Muscle layer of colon (tissue), 2 donors: ENCODE data around the gene NPY4R.
"Not testable (repeated sequence)": the region's sequence is repeated elsewhere in the genome, so short reads cannot be mapped to it uniquely, and the experiment has no call there.

ENCODE experiments used
- H3K27ac ChIP-seq: one replicate; pipeline ENCODE4 v1.7.0; 2013; ENCODE audit warnings: low read depth, mild to moderate bottlenecking, low read length, moderate library complexity
- H3K27me3 ChIP-seq, 2 donors: one replicate each; pipeline ENCODE4 v1.7.0; 2013; ENCODE audit warnings: low read length in 2 of 2, mild to moderate bottlenecking in 2 of 2; ENCODE audit not compliant: insufficient read depth in 2 of 2, control insufficient read depth in 1 of 2
- H3K36me3 ChIP-seq: one replicate; pipeline ENCODE4 v1.7.0; 2013; ENCODE audit warnings: mild to moderate bottlenecking, low read length; ENCODE audit not compliant: insufficient read depth
- H3K4me1 ChIP-seq: one replicate; pipeline ENCODE4 v1.7.0; 2013; ENCODE audit warnings: mild to moderate bottlenecking, low read length; ENCODE audit not compliant: insufficient read depth
- H3K4me3 ChIP-seq, 2 donors: one replicate each; pipeline ENCODE4 v1.7.0; 2013; ENCODE audit warnings: low read length in 2 of 2, low read depth in 1 of 2, mild to moderate bottlenecking in 1 of 2, moderate library complexity in 1 of 2
- H3K9ac ChIP-seq: one replicate; pipeline ENCODE4 v1.7.0; 2013; ENCODE audit warnings: low read length
- H3K9me3 ChIP-seq: one replicate; pipeline ENCODE4 v1.7.0; 2013; ENCODE audit warnings: mild to moderate bottlenecking, low read length
- donor health status: abdominal sarcoma.
- donor health status: Adenocarcinoma of cecum.

The NPY4R gene

GRCh38 chr10:46412665-46413064 is 53.1 kb downstream of the NPY4R start:
- not testable (repeated sequence) for H3K27me3 ChIP-seq, H3K4me1 ChIP-seq, H3K27ac ChIP-seq, H3K4me3 ChIP-seq, H3K9ac ChIP-seq, H3K9me3 ChIP-seq, H3K36me3 ChIP-seq

- H3K4me1 ChIP-seq, H3K27ac ChIP-seq, H3K9me3 ChIP-seq, H3K4me3 ChIP-seq, H3K36me3 ChIP-seq, H3K27me3 ChIP-seq, H3K9ac ChIP-seq: not testable (repeated sequence)
These were observed 54.6 kb downstream of the NPY4R start for GRCh38 chr10:46411123-46411522.
